Measurements from ENCODE around the gene POTEM.
"Not testable (repeated sequence)": the region's sequence is repeated elsewhere in the genome, so short reads cannot be mapped to it uniquely, and the experiment has no call there.

The POTEM gene

GRCh38 chr14:19038060-19038664 lies 70.9 kb downstream of the POTEM start:
- DNase-seq, result not testable (repeated sequence)

- not testable (repeated sequence) for DNase-seq
Measured at GRCh38 chr14:19038785-19039184, 71.6 kb downstream of the POTEM start.

DNA sequence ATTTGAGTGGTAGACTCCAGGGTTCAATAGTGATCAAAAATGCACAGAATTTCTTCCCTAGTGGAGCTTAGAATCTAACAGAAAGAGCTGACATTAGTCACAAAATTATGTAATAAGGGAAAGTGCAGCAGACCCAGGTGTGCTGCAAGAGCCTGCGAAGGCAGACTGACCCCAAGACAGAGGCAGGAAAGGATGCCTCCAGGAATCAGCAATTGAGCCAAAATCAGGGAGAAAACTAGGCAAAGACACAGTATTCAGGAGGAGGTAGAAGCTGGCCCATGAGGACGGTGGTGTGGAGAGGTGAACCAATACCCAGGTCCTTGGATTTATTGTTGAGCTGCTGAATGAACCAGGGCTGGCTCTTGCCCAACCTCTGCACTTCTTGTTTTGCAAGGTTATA lies 76.2 kb downstream of the POTEM start:
- DNase-seq, result not testable (repeated sequence)

All from retina (tissue), 1 donor.